HepG2 (cell line): Measurements from ENCODE around the gene ZNF154. TPM values are rescaled to one million over a fixed set of nuclear protein-coding genes. Genes with fewer than 3 reads are reported as not detected.

Experiments
- ATF1 ChIP-seq: IDR thresholded peaks from 2 replicates; pipeline ENCODE4 v1.6.1; 2016; ENCODE audit warnings: mild to moderate bottlenecking, control low read depth
- BRCA1 ChIP-seq: sonication (generic); formaldehyde crosslinking; IDR thresholded peaks from 2 replicates; pipeline ENCODE4 v1.4.0; 2020; ENCODE audit warnings: missing genetic modification reagents
- ETV5 ChIP-seq: IDR thresholded peaks from 2 replicates; pipeline ENCODE4 v1.6.1; 2018; ENCODE audit warnings: missing biosample characterization, missing genetic modification reagents, inconsistent platforms, borderline replicate concordance
- HNRNPK ChIP-seq: fragments of 200-400 bp; formaldehyde crosslinking; IDR thresholded peaks from 2 replicates; pipeline ENCODE4 v1.6.1; 2018; ENCODE audit warnings: low read length, low read depth, moderate library complexity, mild to moderate bottlenecking; ENCODE audit not compliant: poor library complexity, severe bottlenecking
- LBX2 ChIP-seq: sonication (generic); formaldehyde crosslinking; IDR thresholded peaks from 2 replicates; pipeline ENCODE4 v1.5.0; 2020; ENCODE audit warnings: missing genetic modification reagents, mild to moderate bottlenecking, borderline replicate concordance
- SETDB1 ChIP-seq: sonication (generic); formaldehyde crosslinking; IDR thresholded peaks from 2 replicates; pipeline ENCODE4 v1.5.1; 2020; ENCODE audit warnings: missing genetic modification reagents, mild to moderate bottlenecking, borderline replicate concordance
- ZBTB14 ChIP-seq: sonication (generic); formaldehyde crosslinking; IDR thresholded peaks from 2 replicates; pipeline ENCODE4 v1.4.0; 2020; ENCODE audit warnings: missing genetic modification reagents
- ZNF510 ChIP-seq: sonication (generic); formaldehyde crosslinking; IDR thresholded peaks from 2 replicates; pipeline ENCODE4 v1.4.0; 2020; ENCODE audit warnings: low read depth, mild to moderate bottlenecking, missing genetic modification reagents
- polyA plus RNA-seq, 8 experiments: library from polyadenylated mRNA; depleted of rRNA in 3 of 8; stranded (reverse) in 7 of 8; unstranded in 1 of 8; fragments of >200 nt; fragmentation: Illumina TruSeq in 4 of 8; extraction: Trizol in 4 of 8; gene quantifications; 2 replicates each; pipeline versions ENCODE4 v1.2.1 to v1.2.3, GENCODE V29; 2011 to 2016; ENCODE audit warnings: low read depth in 4 of 8, missing spikeins in 1 of 8, mixed read lengths in 1 of 8; ENCODE audit not compliant: insufficient read depth in 1 of 8
- total RNA-seq, 5 experiments: library from RNA; depleted of rRNA; stranded (reverse); fragments of >200 nt; fragmentation: Illumina TruSeq; extraction: Trizol; gene quantifications; 2 replicates each; pipeline ENCODE4 v1.2.3, GENCODE V29; 2016; ENCODE audit warnings: low read depth in 1 of 5
- TF ChIP-seq, protein P1 (sequence below): sonication (generic); formaldehyde crosslinking; IDR thresholded peaks from 2 replicates; pipeline ENCODE4 v1.4.0; 2020; ENCODE audit warnings: mild to moderate bottlenecking, missing genetic modification reagents, borderline replicate concordance
- TF ChIP-seq, protein P2 (sequence below): IDR thresholded peaks from 2 replicates; pipeline ENCODE4 v1.6.1; 2016
- TF ChIP-seq, protein P3 (sequence below): sonication (generic); formaldehyde crosslinking; IDR thresholded peaks from 2 replicates; pipeline ENCODE4 v1.5.1; 2020; ENCODE audit warnings: mild to moderate bottlenecking, missing genetic modification reagents, borderline replicate concordance

The ZNF154 gene
- total and polyA plus RNA-seq, 2 of the 13 experiments (the other 11 are each of a cell fraction or from before 2014, with no cell fraction given): not detected

GRCh38 chr19:57664269-57665127 is 44.5 kb downstream of the ZNF154 start (continued):
- TF ChIP-seq LBX2: no peak
- peak; percentile 95 for TF ChIP-seq HNRNPK
- TF ChIP-seq, protein P1, sequence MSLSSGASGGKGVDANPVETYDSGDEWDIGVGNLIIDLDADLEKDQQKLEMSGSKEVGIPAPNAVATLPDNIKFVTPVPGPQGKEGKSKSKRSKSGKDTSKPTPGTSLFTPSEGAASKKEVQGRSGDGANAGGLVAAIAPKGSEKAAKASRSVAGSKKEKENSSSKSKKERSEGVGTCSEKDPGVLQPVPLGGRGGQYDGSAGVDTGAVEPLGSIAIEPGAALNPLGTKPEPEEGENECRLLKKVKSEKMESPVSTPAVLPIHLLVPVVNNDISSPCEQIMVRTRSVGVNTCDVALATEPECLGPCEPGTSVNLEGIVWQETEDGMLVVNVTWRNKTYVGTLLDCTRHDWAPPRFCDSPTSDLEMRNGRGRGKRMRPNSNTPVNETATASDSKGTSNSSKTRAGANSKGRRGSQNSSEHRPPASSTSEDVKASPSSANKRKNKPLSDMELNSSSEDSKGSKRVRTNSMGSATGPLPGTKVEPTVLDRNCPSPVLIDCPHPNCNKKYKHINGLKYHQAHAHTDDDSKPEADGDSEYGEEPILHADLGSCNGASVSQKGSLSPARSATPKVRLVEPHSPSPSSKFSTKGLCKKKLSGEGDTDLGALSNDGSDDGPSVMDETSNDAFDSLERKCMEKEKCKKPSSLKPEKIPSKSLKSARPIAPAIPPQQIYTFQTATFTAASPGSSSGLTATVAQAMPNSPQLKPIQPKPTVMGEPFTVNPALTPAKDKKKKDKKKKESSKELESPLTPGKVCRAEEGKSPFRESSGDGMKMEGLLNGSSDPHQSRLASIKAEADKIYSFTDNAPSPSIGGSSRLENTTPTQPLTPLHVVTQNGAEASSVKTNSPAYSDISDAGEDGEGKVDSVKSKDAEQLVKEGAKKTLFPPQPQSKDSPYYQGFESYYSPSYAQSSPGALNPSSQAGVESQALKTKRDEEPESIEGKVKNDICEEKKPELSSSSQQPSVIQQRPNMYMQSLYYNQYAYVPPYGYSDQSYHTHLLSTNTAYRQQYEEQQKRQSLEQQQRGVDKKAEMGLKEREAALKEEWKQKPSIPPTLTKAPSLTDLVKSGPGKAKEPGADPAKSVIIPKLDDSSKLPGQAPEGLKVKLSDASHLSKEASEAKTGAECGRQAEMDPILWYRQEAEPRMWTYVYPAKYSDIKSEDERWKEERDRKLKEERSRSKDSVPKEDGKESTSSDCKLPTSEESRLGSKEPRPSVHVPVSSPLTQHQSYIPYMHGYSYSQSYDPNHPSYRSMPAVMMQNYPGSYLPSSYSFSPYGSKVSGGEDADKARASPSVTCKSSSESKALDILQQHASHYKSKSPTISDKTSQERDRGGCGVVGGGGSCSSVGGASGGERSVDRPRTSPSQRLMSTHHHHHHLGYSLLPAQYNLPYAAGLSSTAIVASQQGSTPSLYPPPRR (CRISPR knock-in tag): 0 out of 2 replicates have a peak, but pooled peaks have one; percentile 37
- TF ChIP-seq, protein P2, sequence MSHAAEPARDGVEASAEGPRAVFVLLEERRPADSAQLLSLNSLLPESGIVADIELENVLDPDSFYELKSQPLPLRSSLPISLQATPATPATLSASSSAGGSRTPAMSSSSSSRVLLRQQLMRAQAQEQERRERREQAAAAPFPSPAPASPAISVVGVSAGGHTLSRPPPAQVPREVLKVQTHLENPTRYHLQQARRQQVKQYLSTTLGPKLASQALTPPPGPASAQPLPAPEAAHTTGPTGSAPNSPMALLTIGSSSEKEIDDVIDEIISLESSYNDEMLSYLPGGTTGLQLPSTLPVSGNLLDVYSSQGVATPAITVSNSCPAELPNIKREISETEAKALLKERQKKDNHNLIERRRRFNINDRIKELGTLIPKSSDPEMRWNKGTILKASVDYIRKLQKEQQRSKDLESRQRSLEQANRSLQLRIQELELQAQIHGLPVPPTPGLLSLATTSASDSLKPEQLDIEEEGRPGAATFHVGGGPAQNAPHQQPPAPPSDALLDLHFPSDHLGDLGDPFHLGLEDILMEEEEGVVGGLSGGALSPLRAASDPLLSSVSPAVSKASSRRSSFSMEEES (CRISPR knock-in tag): no peak
- no peak for TF ChIP-seq ETV5 (CRISPR knock-in tag)
- TF ChIP-seq ZNF510: no peak
- TF ChIP-seq ZBTB14 (CRISPR knock-in tag): no peak
- TF ChIP-seq, protein P3, sequence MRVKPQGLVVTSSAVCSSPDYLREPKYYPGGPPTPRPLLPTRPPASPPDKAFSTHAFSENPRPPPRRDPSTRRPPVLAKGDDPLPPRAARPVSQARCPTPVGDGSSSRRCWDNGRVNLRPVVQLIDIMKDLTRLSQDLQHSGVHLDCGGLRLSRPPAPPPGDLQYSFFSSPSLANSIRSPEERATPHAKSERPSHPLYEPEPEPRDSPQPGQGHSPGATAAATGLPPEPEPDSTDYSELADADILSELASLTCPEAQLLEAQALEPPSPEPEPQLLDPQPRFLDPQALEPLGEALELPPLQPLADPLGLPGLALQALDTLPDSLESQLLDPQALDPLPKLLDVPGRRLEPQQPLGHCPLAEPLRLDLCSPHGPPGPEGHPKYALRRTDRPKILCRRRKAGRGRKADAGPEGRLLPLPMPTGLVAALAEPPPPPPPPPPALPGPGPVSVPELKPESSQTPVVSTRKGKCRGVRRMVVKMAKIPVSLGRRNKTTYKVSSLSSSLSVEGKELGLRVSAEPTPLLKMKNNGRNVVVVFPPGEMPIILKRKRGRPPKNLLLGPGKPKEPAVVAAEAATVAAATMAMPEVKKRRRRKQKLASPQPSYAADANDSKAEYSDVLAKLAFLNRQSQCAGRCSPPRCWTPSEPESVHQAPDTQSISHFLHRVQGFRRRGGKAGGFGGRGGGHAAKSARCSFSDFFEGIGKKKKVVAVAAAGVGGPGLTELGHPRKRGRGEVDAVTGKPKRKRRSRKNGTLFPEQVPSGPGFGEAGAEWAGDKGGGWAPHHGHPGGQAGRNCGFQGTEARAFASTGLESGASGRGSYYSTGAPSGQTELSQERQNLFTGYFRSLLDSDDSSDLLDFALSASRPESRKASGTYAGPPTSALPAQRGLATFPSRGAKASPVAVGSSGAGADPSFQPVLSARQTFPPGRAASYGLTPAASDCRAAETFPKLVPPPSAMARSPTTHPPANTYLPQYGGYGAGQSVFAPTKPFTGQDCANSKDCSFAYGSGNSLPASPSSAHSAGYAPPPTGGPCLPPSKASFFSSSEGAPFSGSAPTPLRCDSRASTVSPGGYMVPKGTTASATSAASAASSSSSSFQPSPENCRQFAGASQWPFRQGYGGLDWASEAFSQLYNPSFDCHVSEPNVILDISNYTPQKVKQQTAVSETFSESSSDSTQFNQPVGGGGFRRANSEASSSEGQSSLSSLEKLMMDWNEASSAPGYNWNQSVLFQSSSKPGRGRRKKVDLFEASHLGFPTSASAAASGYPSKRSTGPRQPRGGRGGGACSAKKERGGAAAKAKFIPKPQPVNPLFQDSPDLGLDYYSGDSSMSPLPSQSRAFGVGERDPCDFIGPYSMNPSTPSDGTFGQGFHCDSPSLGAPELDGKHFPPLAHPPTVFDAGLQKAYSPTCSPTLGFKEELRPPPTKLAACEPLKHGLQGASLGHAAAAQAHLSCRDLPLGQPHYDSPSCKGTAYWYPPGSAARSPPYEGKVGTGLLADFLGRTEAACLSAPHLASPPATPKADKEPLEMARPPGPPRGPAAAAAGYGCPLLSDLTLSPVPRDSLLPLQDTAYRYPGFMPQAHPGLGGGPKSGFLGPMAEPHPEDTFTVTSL (CRISPR knock-in tag): no peak
- TF ChIP-seq ATF1 (CRISPR knock-in tag): no peak
- TF ChIP-seq SETDB1 (CRISPR knock-in tag): no peak
- 0 out of 2 replicates have a peak, but pooled peaks have one; percentile 26 for TF ChIP-seq BRCA1
